Measurements from ENCODE around the gene TXK. TPM values are rescaled to one million over a fixed set of nuclear protein-coding genes. Genes with fewer than 3 reads are reported as not detected.

The TXK gene
- total and polyA plus RNA-seq, 10 of the 15 experiments (the other 5 are each of a cell fraction or from before 2014, with no cell fraction given) = 0.44 to 2.9 (median 1.4) TPM

DNA sequence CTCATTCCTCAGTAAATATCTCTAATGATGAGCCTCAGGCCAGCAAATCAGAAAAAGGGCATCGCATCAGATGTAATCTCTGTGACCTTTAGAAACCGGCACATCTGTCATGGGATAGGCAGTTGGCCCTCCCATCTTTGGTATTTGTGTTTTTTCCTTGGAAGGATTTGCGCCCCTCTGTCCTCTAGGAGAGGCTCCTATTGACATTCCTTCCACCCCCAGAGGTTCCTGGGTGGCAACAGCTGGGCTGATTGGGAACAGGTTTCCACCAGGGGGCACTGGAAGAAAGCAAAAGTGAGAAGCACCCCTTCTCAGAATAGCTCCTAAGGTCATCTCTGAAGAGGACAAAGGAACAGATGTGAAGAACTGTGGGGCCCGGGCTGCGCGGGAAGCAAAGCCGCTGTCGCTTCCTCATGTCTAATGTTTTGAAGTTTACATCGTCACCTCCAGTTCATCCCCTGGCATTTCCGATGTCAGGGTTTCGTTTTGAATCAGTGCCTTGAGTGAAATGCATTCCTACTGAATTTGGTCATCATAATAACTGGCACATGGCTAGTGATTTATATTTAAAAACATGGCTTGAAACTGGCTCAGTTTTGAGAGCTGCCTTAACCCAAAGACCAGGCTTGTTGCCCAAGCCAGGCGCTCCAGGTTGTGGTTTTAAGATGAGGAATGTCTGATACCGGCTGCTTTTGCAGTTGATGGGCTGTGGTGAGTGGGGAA, 6.2 kb downstream of the TXK start (continued):
- TF ChIP-seq POLR2AphosphoS5 (IDR thresholded peaks at IDR 0.05; ENCODE audit: low read length) (no peak), CHD4 (IDR thresholded peaks at IDR 0.05) (no peak), NFIC (IDR thresholded peaks at IDR 0.05; ENCODE audit: low read depth, low read length) (peak; percentile 78; the same call in 1 of the 2 replicates), ZNF384 (IDR thresholded peaks at IDR 0.05; ENCODE audit: borderline replicate concordance, low read depth, low read length) (no peak), TBL1XR1 (IDR thresholded peaks at IDR 0.05; ENCODE audit: low read depth, low read length) (no peak), RAD21 (IDR thresholded peaks at IDR 0.05; ENCODE audit: insufficient read depth, low read depth, low read length) (peak; percentile 85), MYC (IDR thresholded peaks at IDR 0.05; ENCODE audit: insufficient read depth, insufficient read length, insufficient replicate concordance, low read length, severe bottlenecking) (no peak), POLR2A (IDR thresholded peaks at IDR 0.05; ENCODE audit: low read depth, low read length) (0 out of 2 replicates have a peak, but pooled peaks have one; percentile 32), LARP7 (IDR thresholded peaks at IDR 0.05) (no peak), ESRRA (IDR thresholded peaks at IDR 0.05; ENCODE audit: low read length) (no peak), KAT2A (conservative IDR thresholded peaks at IDR 0.05; ENCODE audit: control insufficient read depth, low read depth, low read length) (no peak), NR2C1 (IDR thresholded peaks at IDR 0.05) (no peak), NBN (IDR thresholded peaks at IDR 0.05) (no peak), ZNF622 (IDR thresholded peaks at IDR 0.05) (no peak), GABPA (IDR thresholded peaks at IDR 0.05; ENCODE audit: low read depth) (peak; percentile 54; the same call in 1 of the 2 replicates), HDGF (IDR thresholded peaks at IDR 0.05) (no peak), MTA3 (IDR thresholded peaks at IDR 0.05; ENCODE audit: borderline replicate concordance, low read length) (no peak; the same call in none of the 2 replicates), RFX5 (IDR thresholded peaks at IDR 0.05; ENCODE audit: low read depth, low read length) (no peak), CBX3 (IDR thresholded peaks at IDR 0.05; ENCODE audit: borderline replicate concordance, low read depth) (no peak), IRF3 (IDR thresholded peaks at IDR 0.05) (no peak), RAD51 (IDR thresholded peaks at IDR 0.05) (no peak), TAF1 (IDR thresholded peaks at IDR 0.05; ENCODE audit: borderline replicate concordance, low read depth, low read length) (no peak), ZBED1 (IDR thresholded peaks at IDR 0.05; ENCODE audit: borderline replicate concordance) (no peak), SREBF2 (IDR thresholded peaks at IDR 0.05; ENCODE audit: low read length) (no peak), SKIL (IDR thresholded peaks at IDR 0.05; ENCODE audit: low read depth, poor library complexity, severe bottlenecking) (peak; percentile 58), CHD1 (IDR thresholded peaks at IDR 0.05; ENCODE audit: low read depth, low read length) (no peak), GATAD2B (conservative IDR thresholded peaks at IDR 0.05; ENCODE audit: low read depth) (no peak)
- TF ChIP-seq, protein P1, sequence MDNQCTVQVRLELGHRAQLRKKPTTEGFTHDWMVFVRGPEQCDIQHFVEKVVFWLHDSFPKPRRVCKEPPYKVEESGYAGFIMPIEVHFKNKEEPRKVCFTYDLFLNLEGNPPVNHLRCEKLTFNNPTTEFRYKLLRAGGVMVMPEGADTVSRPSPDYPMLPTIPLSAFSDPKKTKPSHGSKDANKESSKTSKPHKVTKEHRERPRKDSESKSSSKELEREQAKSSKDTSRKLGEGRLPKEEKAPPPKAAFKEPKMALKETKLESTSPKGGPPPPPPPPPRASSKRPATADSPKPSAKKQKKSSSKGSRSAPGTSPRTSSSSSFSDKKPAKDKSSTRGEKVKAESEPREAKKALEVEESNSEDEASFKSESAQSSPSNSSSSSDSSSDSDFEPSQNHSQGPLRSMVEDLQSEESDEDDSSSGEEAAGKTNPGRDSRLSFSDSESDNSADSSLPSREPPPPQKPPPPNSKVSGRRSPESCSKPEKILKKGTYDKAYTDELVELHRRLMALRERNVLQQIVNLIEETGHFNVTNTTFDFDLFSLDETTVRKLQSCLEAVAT (IDR thresholded peaks at IDR 0.05) = no peak

All from GM12878 (cell line).